Omental fat pad (tissue), 4 donors: ENCODE measurements around the gene TLX2. TPM values are rescaled to one million over a fixed set of nuclear protein-coding genes. Genes with fewer than 3 reads are reported as not detected.

Source experiments
- ATAC-seq: fragments of 150-250 bp; one replicate; pipeline ENCODE4 v1.9.1; 2016; ENCODE audit warnings: mild to moderate bottlenecking, moderate library complexity; ENCODE audit not compliant: low FRiP score
- DNase-seq: peaks from one replicate; pipeline ENCODE4 v3.0.0-alpha.2; 2019; ENCODE audit warnings: low spot score
- total RNA-seq, 4 donors: library from RNA; depleted of rRNA; stranded (reverse); fragments of >200 nt; gene quantifications; one replicate each; pipeline ENCODE4 v1.1.0, GENCODE V29; 2016
- TF ChIP-seq, protein P1 (sequence below), 3 donors: fragments of 450-650 bp; IDR thresholded peaks; one replicate each; pipeline ENCODE4 v1.5.1; 2016 to 2017; ENCODE audit warnings: antibody characterized with exemption in 3 of 3, mild to moderate bottlenecking in 3 of 3, moderate library complexity in 2 of 3

The TLX2 gene
- total RNA-seq, 4 donors from 2014 or later, result not detected

DNA sequence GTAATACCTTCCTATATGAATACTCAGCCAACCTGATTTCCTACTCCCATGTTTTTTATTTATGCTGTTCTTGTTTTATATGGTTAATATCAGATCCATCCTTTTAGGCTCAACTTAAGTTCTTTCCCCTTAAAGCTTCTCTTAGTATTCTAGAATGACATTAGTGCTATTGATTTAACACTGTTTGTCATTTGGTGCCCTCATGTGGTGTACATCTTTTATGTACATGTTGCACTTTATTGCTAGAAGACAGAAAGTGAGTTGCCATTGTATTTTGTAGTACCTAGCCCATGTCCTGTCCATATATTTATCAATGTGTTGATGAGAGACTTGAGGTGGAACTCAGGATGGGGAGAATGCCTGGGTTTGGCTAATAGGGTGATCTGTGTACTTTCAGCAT lies 18.0 kb downstream of the TLX2 start:
- ATAC-seq (no peak), DNase-seq (no peak)
- TF ChIP-seq, protein P1, sequence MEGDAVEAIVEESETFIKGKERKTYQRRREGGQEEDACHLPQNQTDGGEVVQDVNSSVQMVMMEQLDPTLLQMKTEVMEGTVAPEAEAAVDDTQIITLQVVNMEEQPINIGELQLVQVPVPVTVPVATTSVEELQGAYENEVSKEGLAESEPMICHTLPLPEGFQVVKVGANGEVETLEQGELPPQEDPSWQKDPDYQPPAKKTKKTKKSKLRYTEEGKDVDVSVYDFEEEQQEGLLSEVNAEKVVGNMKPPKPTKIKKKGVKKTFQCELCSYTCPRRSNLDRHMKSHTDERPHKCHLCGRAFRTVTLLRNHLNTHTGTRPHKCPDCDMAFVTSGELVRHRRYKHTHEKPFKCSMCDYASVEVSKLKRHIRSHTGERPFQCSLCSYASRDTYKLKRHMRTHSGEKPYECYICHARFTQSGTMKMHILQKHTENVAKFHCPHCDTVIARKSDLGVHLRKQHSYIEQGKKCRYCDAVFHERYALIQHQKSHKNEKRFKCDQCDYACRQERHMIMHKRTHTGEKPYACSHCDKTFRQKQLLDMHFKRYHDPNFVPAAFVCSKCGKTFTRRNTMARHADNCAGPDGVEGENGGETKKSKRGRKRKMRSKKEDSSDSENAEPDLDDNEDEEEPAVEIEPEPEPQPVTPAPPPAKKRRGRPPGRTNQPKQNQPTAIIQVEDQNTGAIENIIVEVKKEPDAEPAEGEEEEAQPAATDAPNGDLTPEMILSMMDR (IDR thresholded peaks at IDR 0.05), result no peak

DNA sequence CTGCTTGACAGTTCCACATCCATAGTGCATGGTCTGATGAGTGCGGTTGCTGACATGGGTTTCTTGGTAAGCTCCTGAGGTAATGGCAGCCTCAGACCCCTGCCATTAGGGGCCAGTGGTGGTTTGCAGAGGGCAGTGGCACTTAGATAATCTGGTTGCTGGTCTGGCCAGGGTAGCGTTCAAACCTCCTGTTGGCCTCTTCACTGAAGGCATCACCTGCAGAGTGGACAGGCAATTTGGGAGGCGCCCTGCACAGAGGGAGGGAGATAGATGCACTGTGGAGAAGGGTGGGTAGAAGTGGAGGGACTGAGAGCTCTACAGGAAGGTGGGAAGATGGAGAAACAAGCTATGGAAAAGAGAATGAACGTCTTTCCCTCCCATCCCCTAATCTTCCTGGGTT lies 19.2 kb downstream of the TLX2 start:
- TF ChIP-seq, protein P1 (IDR thresholded peaks at IDR 0.05), result no peak
- ATAC-seq (no peak), DNase-seq (no peak)

DNA sequence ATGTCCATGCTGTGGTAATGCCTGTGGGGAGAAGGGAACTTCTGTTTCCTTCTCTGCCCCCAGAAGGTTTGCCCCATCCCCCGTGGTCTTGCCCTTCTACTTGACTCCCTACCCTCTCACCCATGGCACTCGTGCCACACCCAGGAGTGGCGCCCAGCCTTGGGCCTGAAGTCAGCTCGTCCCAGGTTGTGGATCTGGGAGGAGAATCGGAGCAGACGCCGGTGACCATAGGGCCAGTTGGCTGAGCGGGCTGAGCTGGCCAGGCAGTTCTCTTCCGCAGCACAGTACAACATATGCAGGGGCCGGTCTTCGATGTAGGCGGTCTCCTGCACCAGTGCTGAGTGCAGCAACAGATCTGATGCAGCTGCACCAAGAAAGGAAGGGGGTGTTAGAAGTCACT lies 20.2 kb downstream of the TLX2 start:
- TF ChIP-seq, protein P1 (IDR thresholded peaks at IDR 0.05), result no peak
- DNase-seq, result no peak
- no peak for ATAC-seq

DNA sequence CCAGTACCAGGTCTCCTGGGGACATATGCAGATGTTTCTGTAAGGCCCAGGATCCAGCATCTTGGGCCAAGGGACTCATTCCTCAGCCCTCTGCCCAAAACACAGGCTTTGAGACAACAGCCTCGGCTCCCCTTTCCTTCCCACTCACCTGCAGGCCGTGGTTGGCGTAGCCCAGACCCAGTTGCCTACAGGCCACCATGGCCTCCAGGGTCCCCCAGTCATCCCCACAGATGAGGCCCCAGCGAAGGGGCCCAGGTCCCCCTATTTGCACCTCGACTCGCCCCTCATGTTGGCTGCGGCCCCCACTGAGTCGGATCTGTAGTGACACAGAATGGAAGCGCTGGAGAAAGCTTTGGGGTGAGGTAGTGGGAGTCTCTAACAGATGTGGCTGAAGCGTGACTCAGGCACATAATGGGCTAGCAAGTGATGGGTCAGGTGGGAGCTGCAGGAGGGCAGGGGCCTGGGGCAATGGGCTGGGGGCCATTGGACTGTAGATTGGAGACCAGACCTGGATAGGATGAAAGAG lies 21.3 kb downstream of the TLX2 start:
- DNase-seq (no peak), ATAC-seq (no peak)
- TF ChIP-seq, protein P1 (IDR thresholded peaks at IDR 0.05), result no peak

DNA sequence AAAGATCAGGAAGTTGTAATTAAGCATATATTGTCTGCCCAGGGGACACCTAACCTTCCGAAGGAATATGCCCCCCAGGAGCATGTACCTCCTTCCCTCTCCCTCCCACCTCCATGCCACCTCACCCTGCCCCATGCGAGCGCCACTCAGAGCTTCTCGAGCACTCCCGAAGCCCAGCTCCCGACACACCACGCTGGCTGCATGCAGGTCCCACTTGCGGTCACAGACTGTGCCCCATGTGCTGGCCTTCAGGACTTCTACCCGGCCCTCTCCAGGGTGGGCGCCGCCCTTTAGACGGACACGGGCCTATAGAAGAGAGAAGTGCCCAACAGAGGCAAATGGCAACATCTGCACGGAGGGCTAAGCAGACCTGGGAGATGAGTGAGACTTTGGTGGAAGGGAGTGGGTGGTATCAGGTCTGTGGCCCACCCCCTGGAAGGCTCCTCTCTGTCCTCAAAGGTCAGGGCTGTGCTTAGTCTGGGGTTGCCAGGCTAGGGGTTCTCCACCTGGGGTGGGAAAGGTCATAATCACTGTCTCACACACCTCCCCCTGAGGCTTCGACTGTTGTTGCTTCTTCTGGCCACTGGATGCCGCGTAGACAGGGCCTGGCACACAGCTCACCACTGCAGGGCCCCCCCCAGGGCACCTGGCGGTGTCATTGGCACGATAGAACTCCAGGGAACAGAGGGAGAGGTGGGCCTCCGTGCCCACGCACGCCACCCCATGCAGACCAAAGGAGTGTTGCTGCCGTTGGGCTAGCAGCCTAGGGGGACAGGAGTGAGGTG lies 22.1 kb downstream of the TLX2 start:
- ATAC-seq, result no peak
- DNase-seq, result no peak
- TF ChIP-seq, protein P1 (IDR thresholded peaks at IDR 0.05), result no peak

DNA sequence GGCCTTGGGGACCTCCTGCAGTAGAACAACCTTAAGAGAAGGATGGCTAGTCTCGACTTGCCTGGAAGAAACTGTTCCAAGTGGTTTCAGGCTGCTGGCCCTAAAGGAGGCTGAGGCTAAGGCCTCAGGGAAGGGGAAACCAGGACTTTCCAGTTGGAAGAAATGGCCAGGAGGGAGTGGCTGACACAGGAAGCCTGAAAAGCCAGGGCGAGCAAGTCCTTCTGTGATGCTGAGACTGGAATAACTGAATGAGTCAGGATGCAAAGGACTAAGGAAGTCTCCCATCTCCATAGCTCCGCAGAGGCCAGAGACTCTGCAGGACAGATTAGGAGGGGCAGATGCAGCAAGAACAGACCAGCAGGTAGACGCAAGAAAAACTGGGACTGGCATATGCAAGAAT lies 22.9 kb downstream of the TLX2 start:
- DNase-seq (no peak), ATAC-seq (no peak)
- TF ChIP-seq, protein P1 (IDR thresholded peaks at IDR 0.05), result no peak

DNA sequence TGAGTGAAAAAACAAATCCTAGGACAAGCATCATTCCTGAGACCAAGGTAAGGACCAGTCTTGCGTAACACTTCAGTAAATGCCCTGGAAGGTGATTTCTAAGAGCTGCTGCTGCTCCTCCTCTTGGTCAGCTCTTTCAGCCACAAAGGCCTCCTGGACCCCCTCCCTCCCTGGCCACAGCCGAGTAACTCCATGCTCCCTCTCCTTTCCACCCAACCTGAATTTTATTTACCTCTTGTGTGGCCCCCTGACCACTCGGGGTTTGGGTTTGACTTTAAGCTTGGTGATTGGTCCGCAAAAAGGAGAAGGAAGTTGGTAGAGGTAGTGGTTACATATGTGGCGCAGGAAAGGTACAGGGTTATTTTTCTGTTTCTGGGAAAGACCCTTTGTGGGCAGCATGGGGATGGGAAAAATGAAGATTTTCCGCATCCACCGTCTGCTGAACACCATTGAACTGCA lies 24.7 kb downstream of the TLX2 start:
- TF ChIP-seq, protein P1 (IDR thresholded peaks at IDR 0.05), result no peak
- no peak for DNase-seq
- no peak for ATAC-seq
